Measurements from ENCODE around the gene LIFR. TPM values are rescaled to one million over a fixed set of nuclear protein-coding genes. Genes with fewer than 3 reads are reported as not detected.

LIFR gene
- total RNA-seq, 1 experiment from 2014 or later, result 7.6 TPM

DNA sequence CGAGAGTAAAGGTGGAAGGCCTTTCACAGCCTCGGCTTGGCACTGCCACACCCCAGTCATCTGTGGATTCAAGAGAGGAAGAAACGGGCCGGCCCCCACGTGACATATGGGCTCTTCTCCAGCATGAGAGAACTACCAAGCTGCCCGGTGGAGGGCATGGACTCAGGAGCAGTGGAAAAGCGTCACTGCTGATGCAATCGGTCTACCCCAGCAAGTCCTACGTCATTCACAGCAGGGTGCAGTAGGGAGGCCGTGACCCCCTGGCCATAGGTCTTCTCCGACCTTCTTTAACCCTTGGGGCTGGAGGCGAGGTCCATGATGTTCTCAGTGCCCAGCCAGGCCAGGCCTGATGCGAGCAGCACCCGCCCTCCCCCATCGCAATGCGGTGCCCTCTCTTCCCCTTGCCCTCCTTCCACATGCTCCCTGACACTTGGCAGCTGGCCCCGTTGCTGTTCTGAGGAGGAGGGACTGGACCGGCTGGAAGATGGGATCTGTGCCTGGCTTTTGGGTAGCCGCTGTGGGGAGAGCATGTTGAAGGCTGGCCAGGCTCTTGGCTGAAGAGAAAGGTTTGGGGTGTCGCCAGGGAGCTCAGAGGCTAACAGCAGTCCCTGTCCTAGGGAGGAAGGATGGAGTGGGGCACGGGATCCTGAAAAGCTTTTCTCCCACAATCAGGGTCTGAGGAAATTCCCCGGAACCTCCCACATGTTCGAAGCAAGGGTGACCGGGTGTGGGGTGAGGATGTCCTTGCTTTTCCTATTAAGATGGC, 89.8 kb downstream of the LIFR start:
- no peaks in the 10 kb centered on the region for H3K9me3 Mint-ChIP-seq (ENCODE audit: low read depth, unreplicated experiment)
- BruUV-seq (replicated peaks), result no TSS peak
- no peak overlapping the region for H3K27ac Mint-ChIP-seq (ENCODE audit: unreplicated experiment)
- no peaks in the 10 kb centered on the region for H3K36me3 Mint-ChIP-seq (ENCODE audit: insufficient read depth, unreplicated experiment)
- no peak overlapping the region for H3K4me3 Mint-ChIP-seq (ENCODE audit: low read depth, unreplicated experiment)
- TF ChIP-seq, protein P1, sequence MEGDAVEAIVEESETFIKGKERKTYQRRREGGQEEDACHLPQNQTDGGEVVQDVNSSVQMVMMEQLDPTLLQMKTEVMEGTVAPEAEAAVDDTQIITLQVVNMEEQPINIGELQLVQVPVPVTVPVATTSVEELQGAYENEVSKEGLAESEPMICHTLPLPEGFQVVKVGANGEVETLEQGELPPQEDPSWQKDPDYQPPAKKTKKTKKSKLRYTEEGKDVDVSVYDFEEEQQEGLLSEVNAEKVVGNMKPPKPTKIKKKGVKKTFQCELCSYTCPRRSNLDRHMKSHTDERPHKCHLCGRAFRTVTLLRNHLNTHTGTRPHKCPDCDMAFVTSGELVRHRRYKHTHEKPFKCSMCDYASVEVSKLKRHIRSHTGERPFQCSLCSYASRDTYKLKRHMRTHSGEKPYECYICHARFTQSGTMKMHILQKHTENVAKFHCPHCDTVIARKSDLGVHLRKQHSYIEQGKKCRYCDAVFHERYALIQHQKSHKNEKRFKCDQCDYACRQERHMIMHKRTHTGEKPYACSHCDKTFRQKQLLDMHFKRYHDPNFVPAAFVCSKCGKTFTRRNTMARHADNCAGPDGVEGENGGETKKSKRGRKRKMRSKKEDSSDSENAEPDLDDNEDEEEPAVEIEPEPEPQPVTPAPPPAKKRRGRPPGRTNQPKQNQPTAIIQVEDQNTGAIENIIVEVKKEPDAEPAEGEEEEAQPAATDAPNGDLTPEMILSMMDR (IDR thresholded peaks at IDR 0.05; ENCODE audit: unreplicated experiment), result no peak
- H3K27me3 Mint-ChIP-seq (ENCODE audit: unreplicated experiment), result no peaks in the 10 kb centered on the region
- CTCF ChIA-PET, result no interaction called here
- no peaks in the 10 kb centered on the region for H3K4me1 Mint-ChIP-seq (ENCODE audit: low read depth, unreplicated experiment)
- DNase-seq, result no peak
- intact Hi-C loops (cut with micrococcal nuclease; ENCODE audit: unreplicated experiment), result no loop called here

DNA sequence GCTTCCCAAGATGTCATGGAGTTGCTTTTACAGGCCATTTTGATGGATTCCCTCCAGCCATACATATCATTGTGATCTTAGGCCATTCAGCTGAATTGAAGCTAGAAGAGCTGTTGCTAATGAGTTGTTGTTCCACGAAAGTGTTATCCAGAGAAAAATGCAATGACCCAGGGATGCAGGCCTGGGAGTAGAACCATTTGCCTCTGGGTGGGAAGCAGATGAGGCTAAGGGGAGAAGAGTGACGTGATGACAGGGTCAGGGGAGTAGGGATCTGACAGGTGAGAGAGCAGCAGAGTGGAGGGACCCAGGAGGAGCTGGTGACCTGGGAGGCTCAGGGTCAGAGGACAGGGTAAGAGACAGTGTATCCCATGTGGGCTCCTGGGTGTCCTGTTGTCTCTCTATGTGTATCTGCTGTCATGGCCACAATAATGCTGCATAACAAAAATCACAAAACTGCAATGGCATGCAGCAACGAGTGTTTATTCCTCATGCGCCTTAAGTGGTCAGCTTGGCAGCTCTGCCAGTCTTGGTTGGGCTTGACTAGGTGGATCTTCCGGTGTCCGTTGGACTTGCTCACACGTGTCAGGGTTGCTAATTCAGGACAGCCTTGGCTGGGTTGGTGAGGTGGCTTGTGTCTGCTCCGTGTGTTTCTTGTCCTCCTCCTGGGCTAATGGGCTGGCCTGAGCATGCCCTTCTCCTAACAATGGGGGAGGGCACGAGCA, 90.6 kb downstream of the LIFR start:
- H3K4me1 Mint-ChIP-seq (ENCODE audit: low read depth, unreplicated experiment), result no peaks in the 10 kb centered on the region
- TF ChIP-seq, protein P1 (IDR thresholded peaks at IDR 0.05; ENCODE audit: unreplicated experiment), result no peak
- intact Hi-C loops (cut with micrococcal nuclease; ENCODE audit: unreplicated experiment), result no loop called here
- no peaks in the 10 kb centered on the region for H3K36me3 Mint-ChIP-seq (ENCODE audit: insufficient read depth, unreplicated experiment)
- DNase-seq, result no peak
- CTCF ChIA-PET, result no interaction called here
- no TSS peak for BruUV-seq (replicated peaks)
- H3K27ac Mint-ChIP-seq (ENCODE audit: unreplicated experiment), result no peak overlapping the region
- H3K27me3 Mint-ChIP-seq (ENCODE audit: unreplicated experiment), result peaks cover 2% of the 10 kb centered on the region
- no peaks in the 10 kb centered on the region for H3K9me3 Mint-ChIP-seq (ENCODE audit: low read depth, unreplicated experiment)
- no peak overlapping the region for H3K4me3 Mint-ChIP-seq (ENCODE audit: low read depth, unreplicated experiment)

DNA sequence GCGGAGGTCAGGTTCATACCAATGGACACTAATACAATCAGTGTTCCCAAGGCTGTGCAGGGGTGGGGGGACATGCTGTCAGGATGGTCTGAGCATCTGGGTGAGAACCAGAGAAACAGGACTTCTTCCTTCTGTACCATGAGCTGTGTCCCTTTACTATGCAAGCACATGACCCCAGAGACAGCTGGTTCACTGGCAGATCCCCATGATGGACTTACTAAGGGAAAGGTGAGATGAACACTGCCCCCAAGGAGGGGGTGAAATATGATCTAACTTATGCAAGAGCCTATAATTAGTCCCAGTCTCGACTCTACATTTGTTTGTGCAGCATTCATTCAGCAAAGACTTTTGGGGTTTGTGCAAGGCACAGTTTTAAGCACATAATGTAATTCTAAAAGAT, 91.4 kb downstream of the LIFR start:
- Mint-ChIP-seq H3K4me3 (ENCODE audit: low read depth, unreplicated experiment) (no peak overlapping the region), H3K9me3 (ENCODE audit: low read depth, unreplicated experiment) (no peaks in the 10 kb centered on the region), H3K27me3 (ENCODE audit: unreplicated experiment) (peaks cover 10% of the 10 kb centered on the region), H3K36me3 (ENCODE audit: insufficient read depth, unreplicated experiment) (no peaks in the 10 kb centered on the region), H3K27ac (ENCODE audit: unreplicated experiment) (no peak overlapping the region), H3K4me1 (ENCODE audit: low read depth, unreplicated experiment) (no peaks in the 10 kb centered on the region)
- BruUV-seq (replicated peaks), result no TSS peak
- intact Hi-C loops (cut with micrococcal nuclease; ENCODE audit: unreplicated experiment), result no loop called here
- CTCF ChIA-PET, result interaction anchor here (0.8 to 1.4 kb wide), 2 partner anchors 45 to 345 kb away, joined by 3 to 5 read pairs; no protein-coding TSS in a partner anchor
- TF ChIP-seq, protein P1 (IDR thresholded peaks at IDR 0.05; ENCODE audit: unreplicated experiment), result no peak
- no peak for DNase-seq

DNA sequence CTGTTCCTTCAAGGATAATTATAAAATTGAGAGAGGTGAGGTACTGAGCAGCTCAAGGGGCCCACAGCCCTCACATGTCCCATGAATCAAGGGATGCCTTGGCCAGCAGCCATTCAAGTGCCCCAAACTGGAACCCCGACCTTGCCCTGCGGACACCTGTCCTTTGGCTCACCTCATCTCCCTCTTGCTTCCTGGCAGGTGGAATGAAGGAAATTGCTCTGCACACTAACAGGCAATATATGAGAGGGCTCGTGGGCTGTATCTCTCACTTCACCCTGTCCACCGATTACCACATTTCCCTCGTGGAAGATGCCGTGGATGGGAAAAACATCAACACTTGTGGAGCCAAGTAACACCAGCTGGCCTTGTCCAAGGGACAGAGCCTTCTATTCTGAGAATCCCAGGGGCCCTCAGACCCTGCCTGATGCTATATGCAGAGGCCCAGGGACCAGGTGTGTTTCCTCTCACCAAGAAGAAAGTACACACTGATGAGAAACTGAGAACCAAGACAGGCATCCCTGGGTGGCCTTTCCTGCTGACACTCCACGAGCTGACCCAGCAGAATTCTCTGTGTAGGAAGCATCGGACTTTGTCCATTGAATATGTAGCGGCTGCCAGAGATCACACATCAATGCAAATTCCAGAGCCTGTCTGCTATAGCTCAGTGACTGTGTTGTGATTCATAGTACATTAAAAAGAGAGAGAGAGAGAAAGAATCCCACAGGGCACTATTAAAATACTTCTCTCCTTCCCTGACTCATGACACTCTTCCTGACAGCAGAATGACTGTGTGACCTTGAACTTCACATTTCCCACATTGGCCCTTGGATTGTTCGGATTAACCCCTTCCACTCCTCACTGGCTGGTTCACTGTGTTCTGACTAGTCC, 92.6 kb downstream of the LIFR start:
- no peaks in the 10 kb centered on the region for H3K9me3 Mint-ChIP-seq (ENCODE audit: low read depth, unreplicated experiment)
- CTCF ChIA-PET, result interaction anchor here (0.8 to 1.4 kb wide), 3 partner anchors 10 to 346 kb away, joined by 3 to 5 read pairs (median 4); no protein-coding TSS in a partner anchor
- H3K27me3 Mint-ChIP-seq (ENCODE audit: unreplicated experiment), result peaks cover 21% of the 10 kb centered on the region
- BruUV-seq (replicated peaks), result no TSS peak
- H3K27ac Mint-ChIP-seq (ENCODE audit: unreplicated experiment), result no peak overlapping the region
- intact Hi-C loops (cut with micrococcal nuclease; ENCODE audit: unreplicated experiment), result no loop called here
- no peak overlapping the region for H3K4me3 Mint-ChIP-seq (ENCODE audit: low read depth, unreplicated experiment)
- no peak for DNase-seq
- TF ChIP-seq, protein P1 (IDR thresholded peaks at IDR 0.05; ENCODE audit: unreplicated experiment), result no peak
- H3K4me1 Mint-ChIP-seq (ENCODE audit: low read depth, unreplicated experiment), result no peaks in the 10 kb centered on the region
- no peaks in the 10 kb centered on the region for H3K36me3 Mint-ChIP-seq (ENCODE audit: insufficient read depth, unreplicated experiment)

Measured in Calu3 (cell line).